NB4 (cell line): ENCODE results near the gene NFATC1.

Source experiments
- DNase-seq: peaks from one replicate; pipeline ENCODE4 v3.0.0; 2010; ENCODE audit warnings: low read depth
- H3K4me3 ChIP-seq: one replicate; pipeline ENCODE4 v1.5.1; 2011; ENCODE audit warnings: mild to moderate bottlenecking, low read depth, low read length, moderate library complexity
- CTCF ChIP-seq: IDR thresholded peaks from one replicate; pipeline ENCODE4 v1.5.1; 2012; ENCODE audit warnings: low read depth, low read length
- MAX ChIP-seq: IDR thresholded peaks from 2 replicates; pipeline ENCODE4 v1.6.1; 2011; ENCODE audit warnings: low read depth, low read length
- MYC ChIP-seq: IDR thresholded peaks from 2 replicates; pipeline ENCODE4 v1.6.1; 2011; ENCODE audit warnings: low read depth, low read length
- POLR2A ChIP-seq: IDR thresholded peaks from 2 replicates; pipeline ENCODE4 v1.6.1; 2011; ENCODE audit warnings: mild to moderate bottlenecking; ENCODE audit not compliant: insufficient read length; ENCODE audit errors: extremely low read depth

The NFATC1 gene

DNA sequence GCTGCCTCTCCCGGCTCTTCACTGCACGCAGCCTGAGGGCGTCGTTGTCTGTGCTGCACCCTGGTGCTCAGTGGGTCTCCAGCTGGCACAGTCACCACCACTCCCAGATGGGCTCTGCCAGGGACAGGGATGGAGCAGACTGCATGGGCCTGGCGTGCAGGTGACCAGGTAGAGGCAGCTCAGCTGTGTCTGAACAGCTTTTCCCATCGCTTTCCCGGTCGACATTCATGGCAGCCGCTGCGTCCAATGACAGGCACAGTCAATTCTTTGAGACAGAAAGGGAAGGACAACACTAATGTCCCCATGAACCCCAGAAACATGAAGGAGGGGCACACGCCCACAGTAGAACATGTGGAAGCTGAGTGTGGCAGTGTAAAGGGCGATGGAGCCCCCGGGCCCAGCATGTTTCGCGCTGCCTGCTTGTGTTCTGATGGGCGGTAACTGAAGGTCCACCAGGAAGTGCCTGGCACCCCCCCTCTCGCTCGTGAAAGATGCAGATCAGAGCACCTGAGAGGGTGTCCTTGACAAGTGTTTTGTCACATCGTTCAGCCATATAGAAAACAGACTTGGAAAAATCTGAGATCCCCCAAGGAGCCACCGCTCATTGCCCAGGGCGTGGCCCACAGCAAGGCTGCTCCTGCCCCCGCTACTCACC, 122.4 kb downstream of the NFATC1 start:
- no peak overlapping the region for H3K4me3 ChIP-seq
- TF ChIP-seq POLR2A: no peak
- TF ChIP-seq CTCF: no peak
- no peak for TF ChIP-seq MAX
- TF ChIP-seq MYC: no peak
- DNase-seq: no peak

DNA sequence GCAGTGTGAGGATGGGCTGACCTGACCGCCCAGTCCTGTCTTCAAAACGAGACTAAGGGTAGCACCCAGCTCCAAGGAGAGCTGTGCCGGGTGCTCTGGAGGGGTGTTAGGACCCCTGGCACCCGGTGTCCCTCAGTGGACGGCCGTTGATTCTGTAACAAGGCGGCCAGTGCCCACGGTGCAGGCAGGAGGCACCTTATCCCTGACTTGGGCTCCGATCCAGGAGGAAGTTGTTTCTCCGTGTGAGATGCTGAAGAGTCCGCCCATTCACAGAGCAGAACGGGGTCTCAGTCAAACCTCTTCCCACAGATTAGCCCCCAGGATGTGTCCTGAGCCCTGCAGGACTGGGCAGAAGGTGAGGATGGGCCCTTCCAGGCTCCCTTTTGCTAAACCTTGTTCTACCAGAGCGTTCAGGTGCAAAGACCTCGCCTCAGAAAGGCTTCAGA, 123.0 kb downstream of the NFATC1 start:
- TF ChIP-seq MAX: no peak
- no peak for TF ChIP-seq POLR2A
- TF ChIP-seq CTCF: no peak
- no peak for TF ChIP-seq MYC
- no peak overlapping the region for H3K4me3 ChIP-seq
- no peak for DNase-seq

- TF ChIP-seq POLR2A: no peak
- no peak overlapping the region for H3K4me3 ChIP-seq
- DNase-seq: no peak
Measured at GRCh38 chr18:79519751-79520477, 124.2 kb downstream of the NFATC1 start.

GRCh38 chr18:79520478-79521390, 125.0 kb downstream of the NFATC1 start:
- DNase-seq: no peak
- H3K4me3 ChIP-seq: no peak overlapping the region
- no peak for TF ChIP-seq POLR2A
- no peak for TF ChIP-seq MAX
- TF ChIP-seq CTCF: no peak
- no peak for TF ChIP-seq MYC

DNA sequence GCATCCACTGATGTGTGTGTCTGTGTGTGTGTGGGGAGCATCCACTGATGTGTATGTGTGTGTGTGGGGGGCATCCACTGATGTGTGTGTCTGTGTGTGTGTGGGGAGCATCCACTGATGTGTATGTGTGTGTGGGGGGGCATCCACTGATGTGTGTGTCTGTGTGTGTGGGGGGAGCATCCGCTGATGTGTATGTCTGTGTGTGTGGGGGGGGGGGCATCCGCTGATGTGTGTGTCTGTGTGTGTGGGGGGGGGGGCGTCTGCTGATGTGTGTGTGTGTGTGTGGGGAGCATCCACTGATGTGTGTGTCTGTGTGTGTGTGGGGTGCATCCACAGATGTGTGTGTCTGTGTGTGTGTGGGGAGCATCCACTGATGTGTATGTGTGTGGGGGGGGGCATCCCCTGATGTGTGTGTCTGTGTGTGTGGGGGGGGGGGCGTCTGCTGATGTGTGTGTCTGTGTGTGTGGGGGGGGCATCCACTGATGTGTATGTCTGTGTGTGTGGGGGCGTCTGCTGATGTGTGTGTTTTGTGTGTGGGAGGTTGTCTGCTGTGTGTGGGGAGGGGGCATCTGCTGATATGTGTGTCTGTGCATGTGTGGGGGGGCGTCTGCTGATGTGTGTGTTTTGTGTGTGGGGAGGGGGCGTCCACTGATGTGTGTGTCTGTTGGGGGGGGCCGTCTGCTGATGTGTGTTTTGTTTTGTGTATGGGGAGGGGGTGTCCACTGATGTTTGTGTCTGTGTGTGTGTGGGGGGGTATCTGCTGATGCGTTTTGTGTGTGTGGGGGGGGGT, 125.9 kb downstream of the NFATC1 start:
- no peak for TF ChIP-seq CTCF
- TF ChIP-seq MYC: no peak
- no peak for TF ChIP-seq POLR2A
- no peak for TF ChIP-seq MAX
- H3K4me3 ChIP-seq: no peak overlapping the region
- no peak for DNase-seq
